HCT116 (cell line): ENCODE data around the gene OR2Y1. TPM values are rescaled to one million over a fixed set of nuclear protein-coding genes. Genes with fewer than 3 reads are reported as not detected.

Source experiments
- ATAC-seq: fragments of 200-7000 bp; cut with Tn5 transposase; 2 replicates; pipeline ENCODE4 v1.9.1; 2020; ENCODE audit warnings: mild to moderate bottlenecking, moderate library complexity
- BruUV-seq: library from RNA; stranded (reverse); fragments of 400-500 nt; replicated peaks from 2 replicates; lab custom pipeline; 2021; lab: Mats Ljungman, UMichigan
- CTCF ChIA-PET: fragments of 300-600 bp; sonication (Branson Sonifier 250); formaldehyde crosslinking; loops from one replicate; lab custom pipeline; 2021; ENCODE audit warnings: antibody characterized with exemption; lab: Charles Lee
- POLR2A ChIA-PET: fragments of 300-600, 350-600 bp; sonication (Branson Sonifier 250); formaldehyde crosslinking; loops from one replicate; lab custom pipeline; 2021; ENCODE audit warnings: antibody characterized with exemption; lab: Charles Lee
- RAD21 ChIA-PET, 2 experiments: fragments of 300-600 bp; sonication (Branson Sonifier 250); formaldehyde crosslinking; loops; one replicate each; lab custom pipeline; 2023; ENCODE audit warnings: low total read pairs in 2 of 2; ENCODE audit not compliant: uncharacterized antibody in 2 of 2, unreplicated experiment in 2 of 2, low non-redundant PET in 1 of 2; lab: Charles Lee
- DNase-seq: peaks from one replicate; pipeline ENCODE4 v3.0.0-alpha.2; 2010; ENCODE audit warnings: low read depth, low spot score
- H2AFZ ChIP-seq: fragments of 200-600 bp; shearing (Covaris generic), sonication (generic); 2 replicates; pipeline ENCODE4 v1.6.1; 2017; ENCODE audit warnings: low read depth, mixed run types, mixed read lengths, antibody characterized with exemption, low read length; ENCODE audit not compliant: poor library complexity, severe bottlenecking
- H3K27ac ChIP-seq: 2 replicates; pipeline ENCODE4 v1.5.1; 2012; ENCODE audit warnings: low read depth, low read length
- H3K27me3 ChIP-seq: fragments of 200-600 bp; sonication (generic); 2 replicates; pipeline ENCODE4 v1.6.1; 2016; ENCODE audit warnings: mixed run types, low read length, mixed read lengths; ENCODE audit not compliant: insufficient read depth
- H3K36me3 ChIP-seq, 2 experiments: fragments of 200-500 bp in 1 of 2; fragments of 200-600 bp in 1 of 2; sonication (Bioruptor generic) in 1 of 2; sonication (generic) in 1 of 2; 2 replicates each; pipeline versions ENCODE4 v1.5.1 to v1.6.1; 2014 to 2016; ENCODE audit warnings: low read length in 2 of 2, inconsistent platforms in 1 of 2, mixed read lengths in 1 of 2, mixed run types in 1 of 2; ENCODE audit not compliant: insufficient read depth in 2 of 2, control insufficient read depth in 1 of 2
- H3K4me1 ChIP-seq, 2 experiments: fragments of 200-600 bp in 1 of 2; sonication (generic) in 1 of 2; 2 replicates each; pipeline versions ENCODE4 v1.5.1 to v1.6.1; 2012 to 2017; ENCODE audit warnings: low read length in 2 of 2, inconsistent platforms in 1 of 2, mild to moderate bottlenecking in 1 of 2, mixed read lengths in 1 of 2, mixed run types in 1 of 2, moderate library complexity in 1 of 2; ENCODE audit not compliant: insufficient read depth in 2 of 2, control insufficient read depth in 1 of 2
- H3K4me2 ChIP-seq: fragments of 200-600 bp; sonication (generic); 2 replicates; pipeline ENCODE4 v1.6.1; 2017; ENCODE audit warnings: mixed run types, low read length, mixed read lengths
- H3K4me3 ChIP-seq, 2 experiments: fragments of 200-600 bp in 1 of 2; sonication (generic) in 1 of 2; replicated peaks in 1 of 2; 2 replicates each; pipeline ENCODE4 v1.5.1; 2011 to 2016; ENCODE audit warnings: low read length in 2 of 2, control low read depth in 1 of 2, low read depth in 1 of 2, mild to moderate bottlenecking in 1 of 2, mixed read lengths in 1 of 2, mixed run types in 1 of 2
- H3K79me2 ChIP-seq: fragments of 200-600 bp; sonication (generic); 2 replicates; pipeline ENCODE4 v1.6.1; 2017; ENCODE audit warnings: mild to moderate bottlenecking, mixed run types, low read length, moderate library complexity, mixed read lengths; ENCODE audit not compliant: insufficient read depth
- H3K9ac ChIP-seq: fragments of 200-600 bp; sonication (generic); 2 replicates; pipeline ENCODE4 v1.6.1; 2016; ENCODE audit warnings: low read length, mixed read lengths
- H3K9me2 ChIP-seq: fragments of 200-600 bp; sonication (generic), shearing (Covaris generic); 2 replicates; pipeline ENCODE4 v1.6.1; 2017; ENCODE audit warnings: mixed run types, mild to moderate bottlenecking, moderate library complexity; ENCODE audit not compliant: insufficient read depth
- H3K9me3 ChIP-seq, 2 experiments: fragments of 200-500 bp in 1 of 2; fragments of 200-600 bp in 1 of 2; sonication (Bioruptor generic) in 1 of 2; sonication (generic) in 1 of 2; 2 replicates each; pipeline ENCODE4 v1.6.1; 2014 to 2017; ENCODE audit warnings: low read length in 2 of 2, mixed read lengths in 2 of 2, inconsistent platforms in 1 of 2, low read depth in 1 of 2, mild to moderate bottlenecking in 1 of 2, mixed run types in 1 of 2, moderate library complexity in 1 of 2; ENCODE audit not compliant: control insufficient read depth in 1 of 2, insufficient read depth in 1 of 2
- H4K20me1 ChIP-seq: fragments of 200-600 bp; sonication (generic), shearing (Covaris generic); 2 replicates; pipeline ENCODE4 v1.6.1; 2017; ENCODE audit warnings: mixed run types, mild to moderate bottlenecking, moderate library complexity; ENCODE audit not compliant: insufficient read depth
- CBX3 ChIP-seq: IDR thresholded peaks from 2 replicates; pipeline ENCODE4 v1.6.1; 2012; ENCODE audit warnings: low read depth
- ELF1 ChIP-seq: IDR thresholded peaks from 2 replicates; pipeline ENCODE4 v1.6.1; 2012; ENCODE audit warnings: low read depth, borderline replicate concordance
- EZH2 ChIP-seq: fragments of 200-600 bp; sonication (generic); IDR thresholded peaks from 2 replicates; pipeline ENCODE4 v1.6.1; 2017; ENCODE audit warnings: antibody characterized with exemption, mixed run types
- SRF ChIP-seq: IDR thresholded peaks from 2 replicates; pipeline ENCODE4 v1.6.1; 2012; ENCODE audit warnings: low read depth
- TCF7L2 ChIP-seq: IDR thresholded peaks from 2 replicates; pipeline ENCODE4 v1.7.0; 2011; ENCODE audit warnings: borderline replicate concordance, inconsistent platforms; ENCODE audit not compliant: insufficient read depth, insufficient read length; ENCODE audit errors: extremely low read depth
- ZNF274 ChIP-seq: fragments of 200-500 bp; sonication (Bioruptor generic); IDR thresholded peaks from 2 replicates; pipeline ENCODE4 v1.6.1; 2014; ENCODE audit warnings: mild to moderate bottlenecking, low read depth, low read length, inconsistent platforms
- intact Hi-C: fragments of 100-400 bp; cut with micrococcal nuclease; formaldehyde crosslinking; loops from 2 replicates; pipeline ENCODE4 v1.10.0; 2022
- total RNA-seq: library from RNA; stranded (reverse); gene quantifications from one replicate; pipeline ENCODE4 v1.2.1, GENCODE V29; 2021; ENCODE audit not compliant: unreplicated experiment

The OR2Y1 gene
- total RNA-seq, 1 experiment from 2014 or later, result not detected

GRCh38 chr5:180755601-180756000 is 15.7 kb upstream of the OR2Y1 start:
- Histone ChIP-seq H2AFZ (no peak overlapping the region), H3K4me2 (no peak overlapping the region), H3K4me1 (no peaks in the 10 kb centered on the region), H4K20me1 (no peaks in the 10 kb centered on the region), H3K27me3 (no peaks in the 10 kb centered on the region), H3K9ac (no peak overlapping the region), H3K9me2 (no peaks in the 10 kb centered on the region), H3K4me3 (no peak overlapping the region), H3K9me3 (no peaks in the 10 kb centered on the region; a peak in 1 of 4 replicates), H3K36me3 (no peaks in the 10 kb centered on the region), H3K27ac (no peak overlapping the region), H3K79me2 (no peaks in the 10 kb centered on the region)
- no TSS peak for BruUV-seq
- no peak for DNase-seq
- TF ChIP-seq TCF7L2, result no peak
- CTCF ChIA-PET, result no interaction called here
- RAD21 ChIA-PET, result no interaction called here
- POLR2A ChIA-PET, result no interaction called here
- intact Hi-C loops, result no loop called here
- no peak for ATAC-seq

DNA sequence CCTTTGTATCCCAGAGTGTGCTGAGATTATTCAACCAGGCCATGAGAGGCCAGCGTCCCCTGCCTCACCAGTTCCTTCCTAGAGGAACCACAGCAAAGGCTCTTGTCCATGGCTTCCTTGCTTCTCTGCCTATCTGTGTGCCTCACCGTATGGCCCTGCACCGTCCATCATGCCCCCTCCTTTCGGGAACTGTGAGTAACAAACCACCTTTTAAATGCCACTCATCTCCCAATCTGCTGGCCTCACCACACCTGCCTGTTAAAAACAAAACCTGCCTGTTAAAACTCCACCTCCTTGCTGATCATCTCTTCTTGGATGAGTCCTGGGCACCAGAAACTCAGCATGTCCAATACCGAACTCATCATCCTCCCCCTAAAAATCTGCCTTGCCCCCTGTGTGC is 4.4 kb upstream of the OR2Y1 start:
- ChIA-PET RAD21 (no interaction called here), POLR2A (no interaction called here), CTCF (no interaction called here)
- H3K4me2 ChIP-seq, result no peak overlapping the region
- ATAC-seq, result no peak
- no peaks in the 10 kb centered on the region for H3K9me2 ChIP-seq
- H3K4me3 ChIP-seq, result no peak overlapping the region
- H3K9ac ChIP-seq, result no peak overlapping the region
- H2AFZ ChIP-seq, result no peak overlapping the region
- no peaks in the 10 kb centered on the region for H3K36me3 ChIP-seq
- H3K79me2 ChIP-seq, result no peaks in the 10 kb centered on the region
- no peak for TF ChIP-seq CBX3
- no peak for TF ChIP-seq ZNF274
- no peak for TF ChIP-seq SRF
- TF ChIP-seq ELF1, result no peak
- TF ChIP-seq TCF7L2, result no peak
- no peak for TF ChIP-seq EZH2
- DNase-seq, result no peak
- H3K27ac ChIP-seq, result no peak overlapping the region
- no peaks in the 10 kb centered on the region for H4K20me1 ChIP-seq
- H3K4me1 ChIP-seq, result no peaks in the 10 kb centered on the region
- H3K27me3 ChIP-seq, result peaks cover 22% of the 10 kb centered on the region
- no TSS peak for BruUV-seq
- no peaks in the 10 kb centered on the region for H3K9me3 ChIP-seq
- intact Hi-C loops, result no loop called here
